ENCODE measurements around the gene NPBWR2. TPM values are rescaled to one million over a fixed set of nuclear protein-coding genes. Genes with fewer than 3 reads are reported as not detected.

The NPBWR2 gene
- total RNA-seq, 4 donors from 2014 or later, result not detected

GRCh38 chr20:64101731-64102621 is 5.4 kb downstream of the NPBWR2 start:
- WGBS, 2 donors, result 11 to 19% methylated on average over 34 to 56 of the region's 64 CpGs
- no peak for TF ChIP-seq CTCF (IDR thresholded peaks at IDR 0.05)
- no peak for TF ChIP-seq POLR2A (IDR thresholded peaks at IDR 0.05)
- intact Hi-C loops (cut with DNase I; ENCODE audit: low total_unique reads), result no loop called here
- H3K4me3 ChIP-seq (ENCODE audit: low read depth, poor library complexity, severe bottlenecking), result no peak overlapping the region
- peak in 1 of 2 donors; percentile 79 for DNase-seq (ENCODE audit: low spot score in 2 of 2)

GRCh38 chr20:64100946-64101688 is 6.2 kb downstream of the NPBWR2 start:
- DNase-seq (ENCODE audit: low spot score in 2 of 2), result no peak
- TF ChIP-seq POLR2A (IDR thresholded peaks at IDR 0.05) (no peak), CTCF (IDR thresholded peaks at IDR 0.05) (no peak)
- intact Hi-C loops (cut with DNase I; ENCODE audit: low total_unique reads), result no loop called here
- no peak overlapping the region for H3K4me3 ChIP-seq (ENCODE audit: low read depth, poor library complexity, severe bottlenecking)
- WGBS, 2 donors, result 77 to 80% methylated on average over 9 of the region's 9 CpGs

- intact Hi-C loops (cut with DNase I; ENCODE audit: low total_unique reads), result no loop called here
- no peak for DNase-seq (ENCODE audit: low spot score in 2 of 2)
- H3K4me3 ChIP-seq (ENCODE audit: low read depth, poor library complexity, severe bottlenecking), result no peak overlapping the region
- TF ChIP-seq CTCF (IDR thresholded peaks at IDR 0.05) (no peak), POLR2A (IDR thresholded peaks at IDR 0.05) (no peak)
- whole genome bisulfite sequencing, 2 donors, result 70 to 77% methylated on average over 4 of the region's 4 CpGs
Observed at GRCh38 chr20:64100566-64100888, 6.8 kb downstream of the NPBWR2 start.

GRCh38 chr20:64099880-64100565 is 7.3 kb downstream of the NPBWR2 start:
- no peak overlapping the region for H3K4me3 ChIP-seq (ENCODE audit: low read depth, poor library complexity, severe bottlenecking)
- TF ChIP-seq CTCF (IDR thresholded peaks at IDR 0.05), result no peak
- TF ChIP-seq POLR2A (IDR thresholded peaks at IDR 0.05), result no peak
- intact Hi-C loops (cut with DNase I; ENCODE audit: low total_unique reads), result no loop called here
- no peak for DNase-seq (ENCODE audit: low spot score in 2 of 2)
- WGBS, 2 donors, result 80 to 84% methylated on average over 12 to 14 of the region's 14 CpGs

- no peak overlapping the region for H3K4me3 ChIP-seq (ENCODE audit: low read depth, poor library complexity, severe bottlenecking)
- DNase-seq (ENCODE audit: low spot score in 2 of 2), result no peak
- 83 to 84% methylated on average over 13 to 16 of the region's 21 CpGs for WGBS, 2 donors
- intact Hi-C loops (cut with DNase I; ENCODE audit: low total_unique reads), result no loop called here
- TF ChIP-seq CTCF (IDR thresholded peaks at IDR 0.05) (no peak), POLR2A (IDR thresholded peaks at IDR 0.05) (no peak)
Observed at GRCh38 chr20:64099086-64099786, 8.1 kb downstream of the NPBWR2 start.

Data from lower leg skin (tissue), 4 donors.